Heart left ventricle (tissue), 16 donors: ENCODE data around the gene DOCK4. TPM values are rescaled to one million over a fixed set of nuclear protein-coding genes. Genes with fewer than 3 reads are reported as not detected.

ENCODE experiments used
- ATAC-seq, 4 donors: fragments of 200-7000 bp; cut with Tn5 transposase; one replicate each; pipeline ENCODE4 v1.9.1; 2020 to 2022; ENCODE audit warnings: moderate library complexity in 4 of 4, mild to moderate bottlenecking in 3 of 4, moderate number of reproducible peaks in 1 of 4
- DNase-seq, 5 donors: peaks; one replicate each; pipeline ENCODE4 v3.0.0-alpha.2; 2020
- H3K27ac ChIP-seq, 12 donors: fragments of 200-600 bp; sonication (generic) in 4 of 12; one replicate each; pipeline versions ENCODE4 v1.5.0 to v1.8.0; 2016 to 2022; ENCODE audit warnings: mild to moderate bottlenecking in 2 of 12
- H3K27me3 ChIP-seq, 9 donors: fragments of 200-600 bp; sonication (generic) in 2 of 9; one replicate each; pipeline versions ENCODE4 v1.5.1 to v1.8.0; 2016 to 2022; ENCODE audit warnings: mild to moderate bottlenecking in 3 of 9
- H3K36me3 ChIP-seq, 9 donors: fragments of 200-600 bp; sonication (generic) in 2 of 9; one replicate each; pipeline versions ENCODE4 v1.5.0 to v1.8.0; 2018 to 2022; ENCODE audit warnings: mild to moderate bottlenecking in 2 of 9
- H3K4me1 ChIP-seq, 12 donors: fragments of 200-600 bp; sonication (generic) in 4 of 12; one replicate each; pipeline versions ENCODE4 v1.5.0 to v1.8.0; 2016 to 2022; ENCODE audit warnings: mild to moderate bottlenecking in 3 of 12
- H3K4me3 ChIP-seq, 12 donors: fragments of 200-600 bp; sonication (generic) in 4 of 12; one replicate each; pipeline versions ENCODE4 v1.5.0 to v1.8.0; 2017 to 2022; ENCODE audit warnings: mild to moderate bottlenecking in 9 of 12, moderate library complexity in 4 of 12
- H3K9me3 ChIP-seq, 12 donors: fragments of 200-600 bp; sonication (generic) in 4 of 12; one replicate each; pipeline versions ENCODE4 v1.5.0 to v1.8.0; 2016 to 2022; ENCODE audit warnings: mild to moderate bottlenecking in 1 of 12
- CTCF ChIP-seq, 12 donors: fragments of 200-600 bp; sonication (generic) in 4 of 12; IDR thresholded peaks; one replicate each; pipeline versions ENCODE4 v1.5.0 to v1.8.0; 2018 to 2022; ENCODE audit warnings: antibody characterized with exemption in 12 of 12, mild to moderate bottlenecking in 5 of 12
- POLR2A ChIP-seq, 2 donors: fragments of 450-650 bp; IDR thresholded peaks; one replicate each; pipeline ENCODE4 v1.6.1; 2017; ENCODE audit warnings: antibody characterized with exemption in 2 of 2, mild to moderate bottlenecking in 2 of 2, moderate library complexity in 2 of 2
- WGBS, 4 donors: extraction: QIAGEN DNeasy Blood & Tissue Kit in 2 of 4; methylation state at CpG; one replicate each; pipeline versions ENCODE4 v1.1.5 to v1.1.7; 2013 to 2018; 5-methylcytosine and 5-hydroxymethylcytosine counted together
- intact Hi-C, 10 donors: fragments of 100-400 bp; cut with DNase I; formaldehyde crosslinking; loops; one replicate each; pipeline versions ENCODE4 v1.11.1 to v1.14.2; 2022
- polyA plus RNA-seq, 2 donors: library from polyadenylated mRNA; stranded (reverse); fragments of 200-250 nt; gene quantifications; one replicate each; pipeline ENCODE4 v1.2.3, GENCODE V29; 2013
- total RNA-seq, 9 donors: library from RNA; depleted of rRNA in 2 of 9; stranded (reverse); fragments of >200 nt in 2 of 9; fragmentation: NEBNext Ultra II Directional in 3 of 9; extraction: Animal tissue kit (Norgen Biotek cat#: 25700) in 3 of 9; gene quantifications; one replicate each; pipeline versions ENCODE4 v1.1.0 to v1.2.4, GENCODE V29; 2016 to 2023
- donor health status: ischemic (EF 13 %, LVEDD 7.1; RV severe dilation, severe dysfunction).
- donor health status: healthy with polysubstance abuse.
- donor health status: DM: no; HTN: yes; CAD: no.
- donor health status: DM: no; HTN: no; CAD: no.
- donor health status: ischemic (EF 25% LVEDD 6.9; RV normal size, moderate dysfunction).
- donor health status: ischemic (EF 25% LVEDD 5.7; RV mildly dilated, moderate dysfunction).
- donor health status: healthy.
- donor health status: DM: yes; HTN: yes; CAD: no.
- donor health status: ischemic (EF 35%, LVEDD 5.7; RV mildly dilated, moderate dysfunction).
- donor health status: nonischemic (EF 11% LVEDD 7.7; RV severe dilation, severe dysfunction).
- donor health status: DM: yes; HTN: yes; CAD: no.
- donor health status: PGD.
- donor health status: ischemic (EF 29% LVEDD 5.4; RV normal size, mild dysfunction).
- donor health status: nonischemic (EF 23%, LVEDD 6.1; RV moderate dilation, normal function).

The DOCK4 gene
- total and polyA plus RNA-seq, 11 donors = 5.1 to 40.8 (median 13.1) TPM

DNA sequence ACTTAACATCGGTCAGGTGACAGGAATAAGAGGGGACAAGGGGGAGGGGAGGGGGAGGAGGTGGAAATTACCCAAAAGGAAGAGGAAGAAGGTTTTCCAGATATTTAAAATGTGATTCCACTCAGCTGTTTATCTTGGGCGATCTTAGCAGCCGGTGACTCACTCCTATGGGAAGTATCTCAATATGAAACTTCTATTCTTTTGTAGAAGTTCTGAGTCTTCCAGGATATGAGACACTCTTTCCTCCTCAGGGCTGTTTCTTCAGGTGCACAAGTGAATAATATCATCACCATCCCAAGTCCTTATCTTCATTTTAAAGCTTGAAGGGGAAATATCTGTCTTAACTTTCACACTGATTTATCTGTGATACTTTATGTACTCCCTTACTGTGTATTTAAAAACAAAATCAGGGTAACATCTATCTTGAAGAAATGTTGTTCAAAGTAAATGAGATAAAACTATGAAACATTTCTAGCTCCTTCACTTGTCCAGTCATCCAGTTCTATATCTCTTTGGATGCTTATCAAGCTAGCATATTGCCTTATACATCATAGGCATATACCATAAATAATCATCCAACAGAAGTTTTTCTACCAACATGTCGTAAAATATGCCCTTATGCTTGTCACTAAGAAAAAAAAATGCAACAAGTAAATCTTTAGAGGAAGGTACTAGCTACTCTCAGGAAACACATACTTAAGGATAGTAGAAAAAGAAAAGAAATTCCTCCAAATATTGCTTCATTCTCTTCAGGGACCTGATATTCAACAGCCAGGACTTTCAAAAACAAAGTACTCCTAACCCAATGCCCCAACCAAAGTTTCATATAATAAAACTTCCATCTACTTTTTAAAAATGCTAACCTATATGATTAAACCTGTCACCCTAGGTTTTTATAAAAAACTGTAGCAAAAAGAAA, 13.7 kb downstream of the DOCK4 start:
- TF ChIP-seq CTCF (IDR thresholded peaks at IDR 0.05) = no peak
- no peak for TF ChIP-seq POLR2A (IDR thresholded peaks at IDR 0.05)
- intact Hi-C loops = no loop called here
- Histone ChIP-seq H3K27me3 (no peaks in the 10 kb centered on the region), H3K36me3 (no peaks in the 10 kb centered on the region), H3K27ac (peak overlapping the region in 10 of 12 donors; percentile 6 to 60 (median 39)), H3K9me3 (peaks cover 0 to 9% (median 0%) of the 10 kb centered on the region in 12 donors), H3K4me1 (peaks cover 0 to 32% (median 10%) of the 10 kb centered on the region in 12 donors), H3K4me3 (no peak overlapping the region)
- DNase-seq (peak in 2 of 5 donors; percentile 33 to 39), ATAC-seq (peak; percentile 47 to 93 (median 80))
- 51 to 64% (median 57%) methylated on average over 4 of the region's 4 CpGs for WGBS, 4 donors

- intact Hi-C loops = no loop called here
- H3K27me3 ChIP-seq = no peaks in the 10 kb centered on the region
- H3K36me3 ChIP-seq = no peaks in the 10 kb centered on the region
- DNase-seq = no peak
- peaks cover 0 to 9% (median 0%) of the 10 kb centered on the region in 12 donors for H3K9me3 ChIP-seq
- WGBS, 4 donors = 92 to 100% (median 94%) methylated on average over 2 of the region's 2 CpGs
- no peak for ATAC-seq
- no peak overlapping the region for H3K27ac ChIP-seq
- H3K4me3 ChIP-seq = no peak overlapping the region
- H3K4me1 ChIP-seq = peaks cover 4 to 54% (median 28%) of the 10 kb centered on the region in 12 donors
- no peak for TF ChIP-seq CTCF (IDR thresholded peaks at IDR 0.05)
- no peak for TF ChIP-seq POLR2A (IDR thresholded peaks at IDR 0.05)
Observed at GRCh38 chr7:112190120-112190519, 16.1 kb downstream of the DOCK4 start.

- DNase-seq (no peak), ATAC-seq (no peak)
- Histone ChIP-seq H3K27ac (no peak overlapping the region), H3K27me3 (no peaks in the 10 kb centered on the region), H3K4me1 (peaks cover 4 to 58% (median 32%) of the 10 kb centered on the region in 12 donors), H3K4me3 (no peak overlapping the region), H3K36me3 (no peaks in the 10 kb centered on the region), H3K9me3 (peaks cover 0 to 9% (median 0%) of the 10 kb centered on the region in 12 donors)
- TF ChIP-seq CTCF (IDR thresholded peaks at IDR 0.05) (no peak), POLR2A (IDR thresholded peaks at IDR 0.05) (no peak)
- intact Hi-C loops = no loop called here
- 95 to 100% (median 98%) methylated on average over 5 of the region's 5 CpGs for WGBS, 4 donors
Observed at GRCh38 chr7:112189691-112190090, 16.5 kb downstream of the DOCK4 start.

DNA sequence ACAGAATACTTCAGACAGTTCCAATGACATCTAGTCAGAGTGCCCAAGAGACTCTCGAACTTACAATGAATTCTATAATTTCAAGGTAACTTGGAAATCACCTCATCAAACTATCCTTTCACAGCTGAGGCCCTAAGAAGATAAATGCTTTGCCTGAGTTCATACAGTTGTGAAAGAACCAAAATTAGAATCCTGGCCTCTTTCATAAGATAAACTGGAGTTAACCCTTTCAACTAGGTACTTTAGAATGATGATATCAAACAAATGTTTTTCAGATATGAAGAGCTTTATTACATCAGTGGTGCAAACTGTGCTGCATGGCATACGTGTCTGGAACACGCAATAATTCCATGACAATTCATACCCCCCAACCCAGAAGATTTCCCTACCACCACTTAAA, 17.9 kb downstream of the DOCK4 start:
- Histone ChIP-seq H3K27ac (no peak overlapping the region), H3K4me1 (peaks cover 4 to 62% (median 36%) of the 10 kb centered on the region in 12 donors), H3K4me3 (no peak overlapping the region), H3K36me3 (no peaks in the 10 kb centered on the region), H3K9me3 (no peaks in the 10 kb centered on the region), H3K27me3 (no peaks in the 10 kb centered on the region)
- WGBS, 4 donors = 89 to 93% (median 91%) methylated on average over 3 of the region's 3 CpGs
- TF ChIP-seq POLR2A (IDR thresholded peaks at IDR 0.05) (no peak), CTCF (IDR thresholded peaks at IDR 0.05) (no peak)
- intact Hi-C loops = no loop called here
- DNase-seq (no peak), ATAC-seq (no peak)
